Thoracic aorta (tissue), 2 donors: ENCODE measurements around the gene TMOD3. TPM values are rescaled to one million over a fixed set of nuclear protein-coding genes. Genes with fewer than 3 reads are reported as not detected.

ENCODE experiments used
- ATAC-seq: fragments of 150-250 bp; one replicate; pipeline ENCODE4 v1.8.0; 2017; ENCODE audit warnings: low read depth; ENCODE audit not compliant: insufficient number of reproducible peaks, low FRiP score
- DNase-seq: peaks from one replicate; pipeline ENCODE4 v3.0.0-alpha.2; 2020; ENCODE audit warnings: low spot score
- H3K27ac ChIP-seq, 2 donors: fragments of 200-600 bp; sonication (generic); 1 replicate in 1 of 2; 2 replicates in 1 of 2; pipeline ENCODE4 v1.5.1; 2016; ENCODE audit warnings: mild to moderate bottlenecking in 2 of 2, moderate library complexity in 2 of 2
- H3K27me3 ChIP-seq: fragments of 200-600 bp; sonication (generic); replicated peaks from 2 replicates; pipeline ENCODE4 v1.6.0; 2016; ENCODE audit warnings: mild to moderate bottlenecking; ENCODE audit not compliant: insufficient read depth
- H3K36me3 ChIP-seq: fragments of 200-600 bp; sonication (generic); one replicate; pipeline ENCODE4 v1.5.1; 2016
- H3K4me1 ChIP-seq, 2 donors: fragments of 200-600 bp; sonication (generic); 1 replicate in 1 of 2; 2 replicates in 1 of 2; pipeline versions ENCODE4 v1.5.1 to v1.6.0; 2016; ENCODE audit warnings: low read depth in 2 of 2, mild to moderate bottlenecking in 1 of 2; ENCODE audit not compliant: control insufficient read depth in 1 of 2
- H3K4me3 ChIP-seq: fragments of 200-600 bp; sonication (generic); 2 replicates; pipeline ENCODE4 v1.5.1; 2016; ENCODE audit warnings: mild to moderate bottlenecking
- H3K9me3 ChIP-seq: fragments of 200-600 bp; sonication (generic); 2 replicates; pipeline ENCODE4 v1.5.1; 2016
- CTCF ChIP-seq: fragments of 200-600 bp; sonication (generic); IDR thresholded peaks from one replicate; pipeline ENCODE4 v1.5.1; 2019; ENCODE audit warnings: antibody characterized with exemption
- total RNA-seq, 2 donors: library from RNA; depleted of rRNA; stranded (reverse); fragments of >200 nt; gene quantifications; one replicate each; pipeline versions ENCODE4 v1.1.0 to v1.2.3, GENCODE V29; 2016

TMOD3 gene
- total RNA-seq, 2 donors from 2014 or later: 27.3 to 38.1 TPM

GRCh38 chr15:51846066-51846462 is 16.6 kb downstream of the TMOD3 start:
- Histone ChIP-seq H3K36me3 (no peaks in the 10 kb centered on the region), H3K4me3 (no peak overlapping the region), H3K4me1 (peaks cover 56 to 82% of the 10 kb centered on the region in 2 donors), H3K9me3 (no peaks in the 10 kb centered on the region), H3K27ac (peak overlapping the region in 1 of 2 donors; percentile 3), H3K27me3 (no peaks in the 10 kb centered on the region)
- DNase-seq (no peak), ATAC-seq (no peak)
- TF ChIP-seq CTCF: no peak

- H3K27ac ChIP-seq: peak overlapping the region in 1 of 2 donors; percentile 3
- DNase-seq: no peak
- H3K4me3 ChIP-seq: no peak overlapping the region
- H3K27me3 ChIP-seq: no peaks in the 10 kb centered on the region
- no peaks in the 10 kb centered on the region for H3K9me3 ChIP-seq
- ATAC-seq: no peak
- no peak for TF ChIP-seq CTCF
- H3K4me1 ChIP-seq: peaks cover 56 to 76% of the 10 kb centered on the region in 2 donors
- no peaks in the 10 kb centered on the region for H3K36me3 ChIP-seq
These were observed 17.2 kb downstream of the TMOD3 start for GRCh38 chr15:51846463-51847230.

- Histone ChIP-seq H3K27ac (no peak overlapping the region), H3K4me1 (peaks cover 38 to 59% of the 10 kb centered on the region in 2 donors), H3K9me3 (no peaks in the 10 kb centered on the region), H3K27me3 (no peaks in the 10 kb centered on the region), H3K36me3 (no peaks in the 10 kb centered on the region), H3K4me3 (no peak overlapping the region)
- TF ChIP-seq CTCF: no peak
- DNase-seq (no peak), ATAC-seq (no peak)
These were observed 19.4 kb downstream of the TMOD3 start for GRCh38 chr15:51848811-51849210.

GRCh38 chr15:51849860-51850259 is 20.4 kb downstream of the TMOD3 start:
- H3K9me3 ChIP-seq: no peaks in the 10 kb centered on the region
- ATAC-seq (no peak), DNase-seq (no peak)
- H3K27ac ChIP-seq: no peak overlapping the region
- no peak for TF ChIP-seq CTCF
- peaks cover 30 to 48% of the 10 kb centered on the region in 2 donors for H3K4me1 ChIP-seq
- no peaks in the 10 kb centered on the region for H3K27me3 ChIP-seq
- no peaks in the 10 kb centered on the region for H3K36me3 ChIP-seq
- H3K4me3 ChIP-seq: no peak overlapping the region

GRCh38 chr15:51853998-51854397 is 24.5 kb downstream of the TMOD3 start:
- no peak for DNase-seq
- Histone ChIP-seq H3K27ac (no peak overlapping the region), H3K4me1 (peaks cover 9 to 21% of the 10 kb centered on the region in 2 donors), H3K36me3 (no peaks in the 10 kb centered on the region), H3K27me3 (no peaks in the 10 kb centered on the region), H3K4me3 (no peak overlapping the region), H3K9me3 (no peaks in the 10 kb centered on the region)
- no peak for TF ChIP-seq CTCF
- ATAC-seq: no peak
